HG03432 (cell line): ENCODE data around the gene ZSWIM5.
"Not testable (repeated sequence)": the region's sequence is repeated elsewhere in the genome, so short reads cannot be mapped to it uniquely, and the experiment has no call there.

Experiments used
- ATAC-seq: cut with Tn5 transposase; IDR thresholded peaks from one replicate; pipeline ENCODE4 v1.9.1; 2021; ENCODE audit warnings: mild to moderate bottlenecking, moderate library complexity; ENCODE audit not compliant: unreplicated experiment

The ZSWIM5 gene

DNA sequence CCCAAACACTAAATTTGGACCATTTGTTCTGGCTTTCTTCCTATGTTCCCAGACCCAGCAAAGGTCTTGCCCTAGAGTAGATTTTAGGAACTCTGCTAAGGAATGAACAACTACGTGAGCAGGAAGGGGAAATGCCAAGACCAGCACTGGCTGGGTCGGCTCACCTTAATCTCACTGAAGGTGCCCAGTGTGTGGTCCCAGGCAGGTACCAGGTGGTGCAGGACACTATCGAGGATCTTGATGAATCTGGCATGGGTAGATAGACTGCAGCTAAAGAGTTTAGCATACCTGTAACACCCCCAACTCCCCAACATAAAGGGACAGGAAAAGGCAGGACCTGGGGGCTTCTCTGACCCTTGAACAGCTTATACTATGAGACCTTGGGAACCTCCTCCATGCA is 198.3 kb downstream of the ZSWIM5 start:
- ATAC-seq = no peak

- no peak for ATAC-seq
Measured at GRCh38 chr1:45007311-45007710, 199.1 kb downstream of the ZSWIM5 start.

- no peak for ATAC-seq
Measured at GRCh38 chr1:45005761-45006160, 200.6 kb downstream of the ZSWIM5 start.

DNA sequence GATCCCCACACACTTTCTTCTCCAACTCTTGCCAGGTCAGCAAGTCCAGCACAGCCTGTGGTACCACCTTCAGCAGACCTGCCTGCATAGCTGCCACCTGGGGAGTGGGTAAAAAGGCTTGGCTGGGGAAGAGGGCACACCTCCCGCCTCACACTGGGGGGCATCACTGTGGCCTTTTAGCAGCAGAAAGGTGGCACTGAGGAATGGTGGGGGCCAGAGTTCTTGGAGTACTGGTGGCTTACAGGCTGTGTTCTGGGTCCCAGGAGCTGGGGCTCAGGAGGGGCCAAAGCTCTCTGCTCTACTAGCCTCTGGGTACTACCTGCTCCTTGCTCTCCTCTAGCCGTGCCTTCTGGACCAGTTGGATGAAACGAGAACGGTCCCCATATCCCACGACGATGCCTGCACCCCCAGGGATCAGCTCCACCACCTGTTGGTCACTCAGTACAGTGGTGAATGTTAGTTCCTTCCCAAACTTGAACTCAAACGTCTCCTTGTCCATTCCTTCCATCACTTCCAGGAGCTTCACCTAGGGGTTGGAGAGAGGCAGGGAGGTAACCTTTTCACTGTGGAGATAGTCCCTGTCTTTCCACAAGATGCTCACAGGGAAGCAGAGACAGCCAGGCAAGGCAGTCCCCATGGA is 202.0 kb downstream of the ZSWIM5 start:
- no peak for ATAC-seq

GRCh38 chr1:45003741-45004140 is 202.7 kb downstream of the ZSWIM5 start:
- ATAC-seq = no peak

DNA sequence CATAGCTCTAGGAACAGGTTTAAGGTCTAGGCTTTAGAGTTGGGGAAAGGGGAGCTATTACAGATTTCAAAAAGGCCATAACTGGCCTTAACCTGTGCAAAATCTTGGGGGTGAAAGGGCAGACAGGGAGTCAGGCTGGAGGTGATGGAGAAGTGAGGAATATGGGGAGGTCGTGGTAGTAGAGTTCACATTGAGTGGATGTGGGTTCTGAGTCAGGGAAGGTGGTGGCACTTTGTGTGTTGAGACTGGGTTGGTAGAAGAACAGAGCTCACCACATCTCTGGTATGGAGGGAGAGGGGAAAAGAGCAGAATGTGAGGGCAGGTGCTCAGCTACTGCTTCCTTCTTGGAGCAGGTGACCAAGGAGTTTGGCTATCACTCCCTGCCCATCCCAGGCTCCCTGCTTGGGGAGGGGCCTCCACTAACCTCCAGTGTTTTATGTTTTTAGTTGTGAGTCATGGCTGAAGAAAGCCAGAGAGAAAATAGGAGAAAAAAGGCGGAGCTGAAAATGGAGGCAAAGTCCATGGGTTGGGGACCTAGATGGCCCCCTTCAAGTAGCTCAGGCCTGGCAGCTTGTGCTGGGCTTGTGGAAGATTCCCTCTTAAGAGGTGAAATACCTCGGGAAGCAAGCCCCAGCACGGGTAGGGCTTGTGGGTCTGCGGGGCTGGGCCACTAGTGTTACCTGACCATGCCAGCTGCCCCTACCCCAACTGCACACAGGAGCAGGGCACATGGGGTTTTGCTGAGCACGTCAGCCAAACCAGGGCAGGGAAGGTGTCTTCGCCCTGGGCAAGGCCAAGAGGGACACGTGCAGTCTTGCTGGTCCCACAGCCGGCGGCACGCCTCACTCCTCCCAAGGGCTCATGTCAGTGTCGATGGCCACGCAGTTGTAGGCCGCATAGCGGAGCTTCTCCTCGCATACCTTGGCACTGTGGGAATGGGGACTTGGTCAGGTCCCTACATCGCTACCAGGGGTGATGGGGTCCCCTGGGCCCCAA is 203.5 kb downstream of the ZSWIM5 start:
- ATAC-seq = no peak

DNA sequence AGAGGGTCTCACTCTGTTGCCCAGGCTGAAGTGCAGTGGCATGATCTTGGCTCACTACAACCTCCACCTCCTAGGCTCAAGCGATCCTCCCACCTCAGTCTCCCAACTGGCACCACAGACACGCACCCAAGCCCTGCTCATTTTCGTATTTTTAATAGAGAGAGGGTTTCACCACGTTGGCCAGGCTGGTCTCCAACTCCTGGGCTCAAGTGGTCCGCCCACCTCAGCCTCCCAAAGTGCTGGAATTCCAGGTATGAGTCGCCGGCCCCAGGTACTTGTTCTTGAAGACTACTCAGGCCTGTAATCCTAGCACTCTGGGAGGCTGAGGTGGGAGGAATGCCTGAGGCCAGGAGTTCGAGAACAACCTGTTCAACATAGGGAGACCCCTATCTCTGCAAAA is 204.8 kb downstream of the ZSWIM5 start:
- ATAC-seq = not testable (repeated sequence)

DNA sequence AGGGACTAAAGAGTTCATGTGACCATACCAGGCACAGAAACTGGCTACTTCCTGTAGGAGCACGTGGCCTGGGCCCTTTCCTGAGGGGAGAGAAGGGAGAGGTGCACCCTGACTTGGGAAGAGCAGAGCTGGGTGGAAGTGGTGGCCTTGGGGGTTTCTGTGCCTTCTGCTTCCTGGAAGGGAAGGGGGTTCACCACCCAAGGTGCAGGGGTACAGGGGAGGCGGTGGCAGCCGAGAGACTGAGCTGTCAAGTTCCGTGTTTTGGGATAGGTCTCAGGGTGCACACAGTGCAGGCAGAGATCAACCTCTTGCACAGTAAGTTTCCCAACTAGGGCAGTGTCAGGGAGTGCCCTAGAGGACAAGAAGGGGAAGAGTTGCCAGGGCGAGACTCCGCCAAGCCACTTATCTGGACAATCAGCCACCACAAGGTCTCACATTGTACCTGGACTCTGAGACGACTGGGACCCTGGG is 205.4 kb downstream of the ZSWIM5 start:
- no peak for ATAC-seq

DNA sequence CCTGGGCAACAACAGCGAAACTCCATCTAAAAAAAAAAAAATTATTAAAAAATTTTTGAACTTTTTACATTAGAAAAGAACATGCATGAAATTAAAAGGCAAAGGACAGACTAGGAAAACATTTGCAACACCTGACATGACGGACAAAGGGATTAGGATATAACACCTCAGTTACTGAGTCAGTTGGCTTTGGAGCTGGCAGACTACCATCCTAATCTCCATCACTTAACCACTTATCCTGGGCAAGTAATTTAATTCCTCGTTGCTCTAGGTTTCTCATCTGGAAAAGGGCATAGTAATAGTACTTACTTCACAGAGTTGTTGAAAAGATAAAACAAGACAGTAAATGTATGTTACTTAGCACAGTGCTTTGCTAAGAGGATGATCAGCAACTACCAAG is 207.2 kb downstream of the ZSWIM5 start:
- no peak for ATAC-seq

DNA sequence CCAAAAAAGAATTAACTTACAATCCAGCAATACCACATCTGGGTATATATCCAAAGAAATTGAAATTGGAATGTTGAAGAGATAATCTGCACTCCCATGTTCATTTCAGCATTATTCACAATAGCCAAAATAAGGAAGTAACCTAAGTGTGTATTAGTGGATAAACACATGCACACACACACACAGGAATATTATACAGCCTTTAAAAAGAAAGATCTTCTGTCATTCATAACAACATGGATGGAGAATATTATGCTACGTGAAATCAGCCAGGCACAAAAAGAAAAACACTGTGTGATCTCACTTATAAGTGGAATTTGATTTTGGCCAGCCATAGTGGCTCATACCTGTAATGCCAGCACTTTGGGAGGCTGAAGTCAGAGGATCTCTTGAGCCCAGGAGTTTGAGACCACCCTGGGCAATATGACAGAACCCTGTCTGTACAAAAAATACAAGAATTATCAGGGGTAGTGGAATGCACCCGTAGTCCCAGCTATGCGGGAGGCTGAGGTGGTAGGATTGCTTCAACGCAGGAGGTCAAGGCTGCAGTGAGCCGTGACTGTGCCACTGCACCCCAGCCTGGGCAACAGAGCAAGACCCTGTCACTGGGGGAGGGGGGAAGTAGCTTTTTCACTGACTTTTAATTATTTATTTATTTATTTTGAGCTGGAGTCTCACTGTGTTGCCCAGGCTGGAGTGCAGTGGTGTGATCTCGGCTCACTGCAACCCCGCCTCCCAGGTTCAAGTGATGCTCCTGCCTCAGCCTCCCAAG is 210.8 kb downstream of the ZSWIM5 start:
- ATAC-seq = no peak

GRCh38 chr1:44994309-44994898 is 212.0 kb downstream of the ZSWIM5 start:
- no peak for ATAC-seq

DNA sequence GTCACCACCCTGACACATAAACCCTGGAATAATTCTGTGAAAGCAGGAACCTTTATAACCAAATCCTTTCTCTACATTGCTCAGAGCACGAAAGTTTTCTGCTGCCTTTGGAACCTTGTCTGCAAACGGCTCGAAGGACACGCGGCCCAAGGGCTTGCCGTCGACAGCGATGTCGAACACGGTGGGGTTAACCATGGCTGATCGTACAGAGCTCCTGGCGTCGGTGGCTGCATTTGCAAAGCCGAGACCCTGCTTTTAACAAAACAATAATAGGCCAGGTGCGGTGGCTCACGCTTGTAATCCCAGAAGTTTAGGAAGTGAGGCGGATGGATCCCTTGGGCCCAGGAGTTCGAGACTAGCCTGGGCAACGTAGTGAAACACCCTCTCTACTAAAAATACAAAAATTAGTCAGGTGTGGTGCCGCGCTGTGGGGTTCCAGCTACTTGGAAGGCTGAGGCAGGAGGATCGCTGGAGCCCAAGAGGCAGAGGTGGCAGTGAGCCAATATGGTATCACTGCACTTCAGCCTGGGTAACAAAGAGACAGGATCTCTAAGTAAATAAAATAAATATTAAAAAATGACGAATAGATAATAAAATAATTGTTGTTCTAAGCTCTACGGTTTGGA is 217.8 kb downstream of the ZSWIM5 start:
- no peak for ATAC-seq

- no peak for ATAC-seq
Measured at GRCh38 chr1:44985747-44986359, 220.6 kb downstream of the ZSWIM5 start.

DNA sequence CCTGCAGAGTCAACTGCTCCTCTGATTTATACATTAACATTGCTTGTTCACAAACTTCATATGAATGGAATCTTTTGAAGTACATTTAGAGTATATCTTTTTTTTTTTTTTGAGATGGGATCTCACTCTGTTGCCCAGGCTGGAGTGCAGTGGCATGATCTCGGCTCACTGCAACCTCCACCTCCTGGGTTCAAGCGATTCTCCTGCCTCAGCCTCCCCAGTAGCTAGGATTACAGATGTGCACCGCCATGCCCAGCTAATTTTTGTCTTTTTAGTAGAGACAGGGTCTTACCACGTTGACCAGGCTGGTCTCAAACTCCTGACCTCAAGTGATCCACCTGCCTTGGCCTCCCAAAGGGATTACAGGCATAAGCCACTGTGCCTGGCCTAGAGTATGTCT is 229.0 kb downstream of the ZSWIM5 start:
- not testable (repeated sequence) for ATAC-seq

GRCh38 chr1:44976252-44976651 is 230.2 kb downstream of the ZSWIM5 start:
- ATAC-seq = no peak

DNA sequence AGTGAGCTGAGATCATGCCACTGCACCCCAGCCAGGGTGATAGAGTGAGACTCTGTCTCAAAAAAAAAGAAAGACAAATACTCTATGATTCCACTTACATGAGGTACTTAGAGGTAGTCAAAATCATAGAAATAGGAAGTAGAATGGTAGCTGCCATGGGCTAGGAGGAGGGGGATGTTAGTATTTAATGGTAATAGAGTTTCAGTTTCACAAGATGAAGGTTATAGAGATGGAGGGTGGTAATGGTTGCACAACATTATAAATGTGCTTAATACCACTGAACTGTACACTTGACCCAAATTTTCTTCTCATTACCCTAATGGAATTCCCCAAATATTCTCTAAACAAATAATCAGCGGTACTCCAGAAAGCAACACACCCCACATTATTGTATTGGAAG is 232.8 kb downstream of the ZSWIM5 start:
- no peak for ATAC-seq

DNA sequence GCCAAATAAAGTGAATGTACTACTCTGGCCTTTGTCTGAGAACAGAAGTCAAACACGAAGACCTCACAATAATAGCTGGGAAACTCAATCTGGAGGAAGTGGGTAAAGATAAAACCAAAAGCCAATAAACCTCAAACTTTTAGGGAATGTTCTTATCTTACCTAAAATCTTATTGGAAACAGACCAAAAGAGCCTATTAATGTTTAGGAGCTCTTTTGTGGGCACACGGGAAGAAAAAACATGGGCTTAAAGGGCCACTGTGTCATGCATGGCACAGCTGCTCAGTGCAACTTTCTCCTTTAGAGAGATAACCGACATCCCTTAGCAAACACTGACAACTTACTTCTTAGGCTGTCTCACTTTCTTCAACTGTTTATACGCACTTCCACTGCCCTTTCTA is 236.1 kb downstream of the ZSWIM5 start:
- no peak for ATAC-seq
